ENCODE data around the gene SELENOO. TPM values are rescaled to one million over a fixed set of nuclear protein-coding genes. Genes with fewer than 3 reads are reported as not detected.

Gene SELENOO
- total RNA-seq, 1 donor from 2014 or later: 28.3 TPM

DNA sequence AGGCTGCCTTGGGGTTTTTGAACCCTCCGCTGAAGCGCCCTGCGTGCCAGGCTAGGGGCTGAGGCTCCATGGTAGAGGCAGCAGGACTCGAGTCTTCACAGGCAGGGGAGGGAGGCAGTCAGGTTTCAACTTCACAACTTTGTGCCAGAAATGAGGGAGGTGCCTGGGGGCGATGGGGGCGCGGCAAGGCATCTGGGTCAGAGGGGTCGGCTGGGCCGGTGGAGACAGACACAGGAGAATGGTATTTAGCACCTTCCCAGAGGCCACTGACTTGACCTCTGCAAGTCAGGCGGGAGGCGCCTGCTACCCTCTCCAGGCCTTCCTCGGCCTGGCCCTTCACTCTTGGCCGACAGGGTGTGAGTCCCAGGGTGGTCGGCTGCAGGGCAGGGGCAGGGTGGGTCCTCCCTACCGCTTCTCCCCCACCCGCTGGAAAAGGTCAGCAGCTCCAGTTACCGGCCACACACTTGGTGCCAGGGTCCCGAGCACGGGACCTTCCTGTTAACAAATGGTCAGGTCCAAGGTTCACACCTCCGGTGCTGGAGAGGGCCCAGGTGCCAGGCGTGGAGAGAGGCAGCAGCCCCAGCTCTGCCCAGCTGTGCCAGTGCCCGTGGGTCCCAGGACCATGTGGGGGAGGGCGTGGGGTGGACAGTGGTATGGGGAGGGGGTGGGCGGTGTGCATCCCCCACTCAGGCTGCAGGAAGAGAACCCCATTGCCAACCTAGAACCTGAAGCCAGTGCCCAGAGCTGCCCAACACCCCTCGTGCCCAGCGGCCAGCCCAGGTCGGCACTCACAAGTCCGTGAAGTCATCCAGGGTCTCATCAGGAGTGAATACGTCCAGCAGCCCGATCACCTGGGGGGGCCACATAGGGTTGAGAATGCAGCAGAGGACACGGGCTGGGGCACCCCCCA is 56.9 kb downstream of the SELENOO start:
- Mint-ChIP-seq H3K27me3 (ENCODE audit: low read depth) (peaks cover 6% of the 10 kb centered on the region), H3K4me1 (peaks cover 8% of the 10 kb centered on the region)
- no peak for DNase-seq (ENCODE audit: low spot score in 2 of 2, unreplicated experiment in 2 of 2)

DNA sequence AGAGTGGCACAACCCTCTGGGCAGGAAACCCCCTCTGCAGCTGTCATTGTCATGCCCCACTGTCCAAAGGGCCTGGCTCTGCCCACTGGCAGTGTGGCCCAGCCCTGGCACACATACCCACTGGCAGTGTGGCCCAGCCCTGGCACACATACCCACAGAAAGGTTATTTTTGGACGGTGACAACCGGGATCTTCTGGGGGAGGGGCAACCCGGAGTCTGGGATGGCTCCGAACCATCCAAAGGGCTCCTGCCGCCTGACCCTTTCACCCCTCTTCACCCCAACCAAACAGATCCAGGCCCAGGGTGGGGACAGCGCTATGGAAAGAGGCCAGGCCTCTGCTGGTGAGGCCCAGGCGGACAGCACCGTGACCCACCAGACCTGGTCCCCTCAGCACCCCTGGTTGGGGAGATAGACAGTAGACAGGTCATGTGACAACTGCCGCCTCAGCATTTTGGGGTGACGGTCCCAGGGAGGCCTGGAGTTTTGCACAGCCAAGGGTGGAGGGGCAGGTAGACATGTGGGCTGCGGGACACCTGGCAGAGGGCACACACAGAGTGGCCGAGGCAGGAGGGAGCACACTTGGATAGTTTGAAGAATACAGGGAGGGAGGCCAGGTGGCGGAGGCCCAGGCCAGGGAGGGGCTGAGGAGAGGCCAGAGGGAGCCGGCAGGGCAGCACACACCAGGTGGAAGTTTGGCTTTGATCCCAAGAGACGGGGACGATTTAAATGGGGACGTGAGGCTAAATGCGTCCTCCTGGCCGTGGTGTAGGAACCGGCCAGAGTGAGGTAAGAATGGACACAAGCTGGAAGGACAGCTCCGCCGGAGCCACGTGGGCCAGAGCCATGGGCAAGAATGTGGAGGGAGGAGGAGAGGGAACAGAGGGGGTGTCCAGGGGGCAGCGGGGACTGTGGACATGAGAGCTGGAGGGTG is 57.8 kb downstream of the SELENOO start:
- peak overlapping the region; percentile 37 for H3K4me3 Mint-ChIP-seq
- TF ChIP-seq, protein P1, sequence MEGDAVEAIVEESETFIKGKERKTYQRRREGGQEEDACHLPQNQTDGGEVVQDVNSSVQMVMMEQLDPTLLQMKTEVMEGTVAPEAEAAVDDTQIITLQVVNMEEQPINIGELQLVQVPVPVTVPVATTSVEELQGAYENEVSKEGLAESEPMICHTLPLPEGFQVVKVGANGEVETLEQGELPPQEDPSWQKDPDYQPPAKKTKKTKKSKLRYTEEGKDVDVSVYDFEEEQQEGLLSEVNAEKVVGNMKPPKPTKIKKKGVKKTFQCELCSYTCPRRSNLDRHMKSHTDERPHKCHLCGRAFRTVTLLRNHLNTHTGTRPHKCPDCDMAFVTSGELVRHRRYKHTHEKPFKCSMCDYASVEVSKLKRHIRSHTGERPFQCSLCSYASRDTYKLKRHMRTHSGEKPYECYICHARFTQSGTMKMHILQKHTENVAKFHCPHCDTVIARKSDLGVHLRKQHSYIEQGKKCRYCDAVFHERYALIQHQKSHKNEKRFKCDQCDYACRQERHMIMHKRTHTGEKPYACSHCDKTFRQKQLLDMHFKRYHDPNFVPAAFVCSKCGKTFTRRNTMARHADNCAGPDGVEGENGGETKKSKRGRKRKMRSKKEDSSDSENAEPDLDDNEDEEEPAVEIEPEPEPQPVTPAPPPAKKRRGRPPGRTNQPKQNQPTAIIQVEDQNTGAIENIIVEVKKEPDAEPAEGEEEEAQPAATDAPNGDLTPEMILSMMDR (IDR thresholded peaks at IDR 0.05; ENCODE audit: unreplicated experiment): no peak
- peaks cover 6% of the 10 kb centered on the region for H3K27me3 Mint-ChIP-seq (ENCODE audit: low read depth)
- no peak overlapping the region for H3K27ac Mint-ChIP-seq
- H3K9me3 Mint-ChIP-seq: no peaks in the 10 kb centered on the region
- no peak for DNase-seq (ENCODE audit: low spot score in 2 of 2, unreplicated experiment in 2 of 2)
- no peaks in the 10 kb centered on the region for H3K36me3 Mint-ChIP-seq
- peaks cover 8% of the 10 kb centered on the region for H3K4me1 Mint-ChIP-seq

More for the DNA sequence above, 56.9 kb downstream of the SELENOO start:
- Mint-ChIP-seq H3K9me3 (no peaks in the 10 kb centered on the region), H3K4me3 (no peak overlapping the region), H3K27ac (no peak overlapping the region), H3K36me3 (no peaks in the 10 kb centered on the region)
- TF ChIP-seq, protein P1 (IDR thresholded peaks at IDR 0.05; ENCODE audit: unreplicated experiment): no peak

DNA sequence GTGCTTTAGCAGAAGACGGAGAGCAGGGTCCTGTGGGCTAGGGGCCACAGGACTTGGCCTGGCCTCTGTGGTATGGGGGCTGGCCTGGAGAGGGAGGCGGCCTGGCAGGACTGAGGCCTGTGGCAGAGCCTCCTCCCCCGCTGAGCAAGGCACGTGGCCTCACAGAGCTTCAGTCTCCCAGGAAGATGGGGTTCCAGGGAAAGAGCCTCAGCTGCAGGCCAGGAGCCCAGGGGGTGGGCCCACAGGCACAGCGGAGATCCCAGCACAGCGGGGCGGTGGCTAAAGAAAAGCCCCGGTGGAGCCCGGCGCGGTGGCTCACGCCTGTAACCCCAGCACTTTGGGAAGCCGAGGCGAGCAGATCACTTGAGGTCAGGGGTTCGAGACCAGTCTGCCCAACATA is 58.5 kb downstream of the SELENOO start:
- peaks cover 8% of the 10 kb centered on the region for H3K4me1 Mint-ChIP-seq
- H3K27me3 Mint-ChIP-seq (ENCODE audit: low read depth): peaks cover 6% of the 10 kb centered on the region
- no peak for DNase-seq (ENCODE audit: low spot score in 2 of 2, unreplicated experiment in 2 of 2)
- H3K27ac Mint-ChIP-seq: no peak overlapping the region
- TF ChIP-seq, protein P1 (IDR thresholded peaks at IDR 0.05; ENCODE audit: unreplicated experiment): no peak
- H3K36me3 Mint-ChIP-seq: no peaks in the 10 kb centered on the region
- no peaks in the 10 kb centered on the region for H3K9me3 Mint-ChIP-seq
- peak overlapping the region; percentile 30 for H3K4me3 Mint-ChIP-seq

DNA sequence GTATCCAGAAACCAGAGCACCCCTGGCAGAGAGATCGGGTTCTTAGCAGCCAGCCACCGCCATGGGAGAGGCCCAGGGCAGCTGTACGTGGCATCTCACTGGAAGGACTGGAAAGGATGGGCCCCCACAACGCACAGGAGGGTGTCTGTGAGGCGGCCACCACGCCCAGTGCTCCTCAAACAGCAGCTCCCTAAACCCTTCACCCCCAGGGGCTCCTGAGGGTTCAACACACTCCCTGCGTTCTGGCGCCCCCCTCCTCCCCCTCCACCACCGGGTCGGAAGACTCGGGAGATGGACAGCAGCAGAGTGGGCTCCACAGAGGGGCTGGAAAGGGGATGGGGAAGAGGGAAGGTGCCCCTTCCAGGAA is 59.6 kb downstream of the SELENOO start:
- TF ChIP-seq, protein P1 (IDR thresholded peaks at IDR 0.05; ENCODE audit: unreplicated experiment): no peak
- H3K4me3 Mint-ChIP-seq: peak overlapping the region; percentile 66
- peaks cover 6% of the 10 kb centered on the region for H3K27me3 Mint-ChIP-seq (ENCODE audit: low read depth)
- no peaks in the 10 kb centered on the region for H3K9me3 Mint-ChIP-seq
- H3K27ac Mint-ChIP-seq: no peak overlapping the region
- H3K4me1 Mint-ChIP-seq: peaks cover 8% of the 10 kb centered on the region
- no peak for DNase-seq (ENCODE audit: low spot score in 2 of 2, unreplicated experiment in 2 of 2)
- no peaks in the 10 kb centered on the region for H3K36me3 Mint-ChIP-seq

DNA sequence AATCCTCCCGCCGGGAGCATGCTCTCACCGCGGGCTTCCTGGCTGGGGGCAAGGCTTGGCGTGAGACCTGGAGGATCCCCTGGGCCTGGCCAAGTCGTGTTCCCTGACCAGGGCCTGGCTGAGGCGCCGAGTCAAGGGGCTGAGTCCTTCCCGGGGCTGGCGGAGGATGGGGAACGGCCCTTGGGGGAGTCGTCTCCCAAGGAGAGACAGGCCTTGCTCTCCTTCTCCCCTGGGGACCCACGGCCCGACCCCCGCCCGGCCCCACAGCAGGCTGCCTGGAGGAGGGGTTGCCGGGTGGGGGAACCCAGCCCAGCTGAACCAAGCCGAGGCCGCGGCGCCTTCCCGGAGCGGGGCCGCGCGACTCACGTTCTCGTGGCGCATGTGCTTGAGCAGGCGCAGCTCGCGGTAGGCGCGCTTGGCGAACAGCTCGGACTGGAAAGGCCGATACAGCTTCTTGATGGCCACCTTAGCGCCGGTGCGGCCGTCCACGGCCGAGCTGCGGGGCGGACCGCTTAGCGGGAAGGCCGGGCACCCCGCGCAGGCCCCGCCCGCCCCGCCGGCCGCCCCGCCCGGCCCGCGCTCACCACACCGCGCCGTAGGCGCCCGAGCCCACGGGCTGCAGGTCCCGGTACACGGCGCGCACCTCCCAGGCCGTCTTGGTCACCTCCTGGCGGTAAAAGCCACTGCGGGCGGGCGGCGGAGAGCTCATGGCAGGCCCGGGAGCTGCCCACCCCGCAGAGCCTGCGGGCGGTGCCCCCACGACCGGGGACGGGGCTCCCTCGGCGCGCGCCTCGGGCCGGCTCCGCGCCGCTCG is 60.2 kb downstream of the SELENOO start:
- H3K9me3 Mint-ChIP-seq: no peaks in the 10 kb centered on the region
- peaks cover 8% of the 10 kb centered on the region for H3K27me3 Mint-ChIP-seq (ENCODE audit: low read depth)
- H3K36me3 Mint-ChIP-seq: no peaks in the 10 kb centered on the region
- no peak overlapping the region for H3K27ac Mint-ChIP-seq
- peak in 1 of 2 experiments; percentile 71 for DNase-seq (ENCODE audit: low spot score in 2 of 2, unreplicated experiment in 2 of 2)
- H3K4me1 Mint-ChIP-seq: peaks cover 8% of the 10 kb centered on the region
- H3K4me3 Mint-ChIP-seq: peak overlapping the region; percentile 66
- TF ChIP-seq, protein P1 (IDR thresholded peaks at IDR 0.05; ENCODE audit: unreplicated experiment): no peak

Data from mesothelial cell of epicardium (in vitro differentiated cells).